DND-41 (cell line): ENCODE data around the gene ZFP69B.

Experiments
- ATAC-seq: fragments of 200-7000 bp; cut with Tn5 transposase; 3 replicates; pipeline ENCODE4 v1.9.1; 2021; ENCODE audit warnings: low read depth; ENCODE audit not compliant: insufficient read depth
- DNase-seq: peaks from one replicate; pipeline ENCODE4 v3.0.0-alpha.2; 2020
- H2AFZ ChIP-seq: 2 replicates; pipeline ENCODE4 v1.6.0; 2012; ENCODE audit warnings: low read depth, low read length
- H3K27ac ChIP-seq: 2 replicates; pipeline ENCODE4 v1.5.1; 2012; ENCODE audit warnings: low read length, inconsistent platforms
- H3K27me3 ChIP-seq: fragments of 200-600 bp; sonication (generic); 2 replicates; pipeline ENCODE4 v1.6.0; 2012; ENCODE audit warnings: low read length, mild to moderate bottlenecking, inconsistent platforms; ENCODE audit not compliant: insufficient read depth, poor library complexity
- H3K36me3 ChIP-seq: 2 replicates; pipeline ENCODE4 v1.5.1; 2012; ENCODE audit warnings: low read length, inconsistent platforms; ENCODE audit not compliant: insufficient read depth
- H3K4me1 ChIP-seq: 2 replicates; pipeline ENCODE4 v1.5.1; 2012; ENCODE audit warnings: mild to moderate bottlenecking, low read length; ENCODE audit not compliant: insufficient read depth
- H3K4me2 ChIP-seq: 2 replicates; pipeline ENCODE4 v1.6.0; 2012; ENCODE audit warnings: mild to moderate bottlenecking, moderate library complexity, low read length, inconsistent platforms; ENCODE audit not compliant: insufficient read depth
- H3K4me3 ChIP-seq, 2 experiments: fragments of 200-600 bp in 1 of 2; shearing (Covaris generic) in 1 of 2; 2 replicates each; pipeline ENCODE4 v1.5.1; 2012 to 2016; ENCODE audit warnings: inconsistent platforms in 2 of 2, low read length in 2 of 2, mild to moderate bottlenecking in 2 of 2, low read depth in 1 of 2, moderate library complexity in 1 of 2
- H3K79me2 ChIP-seq: 2 replicates; pipeline ENCODE4 v1.6.0; 2012; ENCODE audit warnings: low read length, inconsistent platforms; ENCODE audit not compliant: insufficient read depth
- H3K9ac ChIP-seq: 2 replicates; pipeline ENCODE4 v1.6.0; 2012; ENCODE audit warnings: low read depth, mild to moderate bottlenecking, inconsistent platforms, low read length, moderate library complexity
- H3K9me3 ChIP-seq: 2 replicates; pipeline ENCODE4 v1.5.1; 2012; ENCODE audit warnings: low read length, moderate library complexity, mild to moderate bottlenecking, inconsistent platforms; ENCODE audit not compliant: insufficient read depth, severe bottlenecking
- H4K20me1 ChIP-seq: 2 replicates; pipeline ENCODE4 v1.6.0; 2012; ENCODE audit warnings: low read length; ENCODE audit not compliant: insufficient read depth
- EZH2 ChIP-seq: IDR thresholded peaks from 3 replicates; pipeline ENCODE4 v1.6.1; 2012; ENCODE audit warnings: borderline replicate concordance, low read depth, mild to moderate bottlenecking, moderate library complexity, low read length, inconsistent platforms; ENCODE audit not compliant: severe bottlenecking
- TF ChIP-seq, protein P1 (sequence below): IDR thresholded peaks from 2 replicates; pipeline ENCODE4 v1.5.1; 2012; ENCODE audit warnings: borderline replicate concordance, low read length, moderate library complexity, mild to moderate bottlenecking; ENCODE audit not compliant: poor library complexity, severe bottlenecking; ENCODE audit errors: extremely low read depth

ZFP69B gene

GRCh38 chr1:40422630-40423263, 27.5 kb upstream of the ZFP69B start:
- Histone ChIP-seq H3K27ac (no peak overlapping the region), H2AFZ (no peak overlapping the region), H3K9ac (no peak overlapping the region), H3K4me2 (no peak overlapping the region), H3K36me3 (peaks cover 8% of the 10 kb centered on the region), H3K79me2 (no peaks in the 10 kb centered on the region), H3K9me3 (no peaks in the 10 kb centered on the region), H3K4me3 (no peak overlapping the region), H3K27me3 (no peaks in the 10 kb centered on the region), H4K20me1 (no peaks in the 10 kb centered on the region), H3K4me1 (no peaks in the 10 kb centered on the region)
- ATAC-seq (no peak), DNase-seq (no peak)
- TF ChIP-seq, protein P1, sequence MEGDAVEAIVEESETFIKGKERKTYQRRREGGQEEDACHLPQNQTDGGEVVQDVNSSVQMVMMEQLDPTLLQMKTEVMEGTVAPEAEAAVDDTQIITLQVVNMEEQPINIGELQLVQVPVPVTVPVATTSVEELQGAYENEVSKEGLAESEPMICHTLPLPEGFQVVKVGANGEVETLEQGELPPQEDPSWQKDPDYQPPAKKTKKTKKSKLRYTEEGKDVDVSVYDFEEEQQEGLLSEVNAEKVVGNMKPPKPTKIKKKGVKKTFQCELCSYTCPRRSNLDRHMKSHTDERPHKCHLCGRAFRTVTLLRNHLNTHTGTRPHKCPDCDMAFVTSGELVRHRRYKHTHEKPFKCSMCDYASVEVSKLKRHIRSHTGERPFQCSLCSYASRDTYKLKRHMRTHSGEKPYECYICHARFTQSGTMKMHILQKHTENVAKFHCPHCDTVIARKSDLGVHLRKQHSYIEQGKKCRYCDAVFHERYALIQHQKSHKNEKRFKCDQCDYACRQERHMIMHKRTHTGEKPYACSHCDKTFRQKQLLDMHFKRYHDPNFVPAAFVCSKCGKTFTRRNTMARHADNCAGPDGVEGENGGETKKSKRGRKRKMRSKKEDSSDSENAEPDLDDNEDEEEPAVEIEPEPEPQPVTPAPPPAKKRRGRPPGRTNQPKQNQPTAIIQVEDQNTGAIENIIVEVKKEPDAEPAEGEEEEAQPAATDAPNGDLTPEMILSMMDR, result no peak
- no peak for TF ChIP-seq EZH2

DNA sequence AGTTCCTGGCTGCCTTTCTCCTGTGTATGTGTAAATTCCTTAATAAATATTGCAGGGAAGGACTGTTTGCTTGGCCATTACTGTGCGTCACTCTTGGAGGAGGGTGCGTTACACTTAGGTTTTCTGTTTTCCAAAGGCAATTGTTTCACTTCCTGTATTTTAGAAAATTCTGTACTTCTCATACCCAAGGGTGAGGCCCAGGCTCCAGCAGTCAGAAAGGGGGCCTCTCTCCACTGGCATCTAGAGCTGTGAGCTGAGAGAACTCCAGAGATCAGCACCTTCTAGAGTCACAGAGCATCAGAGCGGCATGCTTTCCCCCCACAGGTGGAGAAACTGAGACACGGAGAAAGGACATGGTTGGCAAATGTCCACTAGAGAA, 27.0 kb upstream of the ZFP69B start:
- no peak overlapping the region for H3K4me2 ChIP-seq
- TF ChIP-seq, protein P1, result no peak
- no peak for TF ChIP-seq EZH2

GRCh38 chr1:40423951-40424618, 26.2 kb upstream of the ZFP69B start:
- Histone ChIP-seq H3K4me3 (no peak overlapping the region), H3K4me2 (no peak overlapping the region), H3K9me3 (no peaks in the 10 kb centered on the region), H4K20me1 (no peaks in the 10 kb centered on the region), H3K4me1 (no peaks in the 10 kb centered on the region), H3K27me3 (no peaks in the 10 kb centered on the region), H2AFZ (no peak overlapping the region), H3K36me3 (peaks cover 5% of the 10 kb centered on the region; the same call in 1 of the 2 replicates), H3K79me2 (no peaks in the 10 kb centered on the region), H3K9ac (no peak overlapping the region), H3K27ac (no peak overlapping the region)
- TF ChIP-seq, protein P1, result no peak
- no peak for TF ChIP-seq EZH2
- ATAC-seq (no peak), DNase-seq (no peak)

More for the DNA sequence above, 27.0 kb upstream of the ZFP69B start:
- no peaks in the 10 kb centered on the region for H3K79me2 ChIP-seq
- H3K9ac ChIP-seq, result no peak overlapping the region
- no peak overlapping the region for H2AFZ ChIP-seq
- H4K20me1 ChIP-seq, result no peaks in the 10 kb centered on the region
- no peak overlapping the region for H3K4me3 ChIP-seq
- no peak overlapping the region for H3K27ac ChIP-seq
- DNase-seq (no peak), ATAC-seq (no peak)
- peaks cover 5% of the 10 kb centered on the region; the same call in 1 of the 2 replicates for H3K36me3 ChIP-seq
- no peaks in the 10 kb centered on the region for H3K27me3 ChIP-seq
- no peaks in the 10 kb centered on the region for H3K4me1 ChIP-seq
- H3K9me3 ChIP-seq, result no peaks in the 10 kb centered on the region
